H1 (cell line): ENCODE measurements around the gene MAP4K4. TPM values are rescaled to one million over a fixed set of nuclear protein-coding genes. Genes with fewer than 3 reads are reported as not detected.

ENCODE experiments used
- CTCF ChIA-PET: fragments of 300-600 bp; sonication (Branson Sonifier 250); formaldehyde crosslinking; loops from one replicate; lab custom pipeline; 2021; ENCODE audit not compliant: partially characterized antibody; lab: Charles Lee
- POLR2A ChIA-PET: fragments of 300-600 bp; sonication (Branson Sonifier 250); formaldehyde crosslinking; loops from one replicate; lab custom pipeline; 2021; ENCODE audit warnings: inconsistent platforms; ENCODE audit not compliant: partially characterized antibody; lab: Charles Lee
- DNase-seq, 2 experiments: peaks; one replicate each; pipeline versions ENCODE4 v3.0.0 to v3.0.0-alpha.2; 2010 to 2022; ENCODE audit warnings: low spot score in 2 of 2, low read depth in 1 of 2, mixed read lengths in 1 of 2
- FAIRE-seq: peaks from 2 replicates; lab custom pipeline; 2011; peaks lifted over from hg19 to GRCh38; lab: Jason Lieb, UNC
- H2AFZ ChIP-seq: 2 replicates; pipeline ENCODE4 v1.8.1; 2012; ENCODE audit warnings: low read length, inconsistent platforms
- H2AK5ac ChIP-seq: 2 replicates; pipeline ENCODE4 v1.6.1; 2013; ENCODE audit warnings: low read depth, low read length
- H2BK120ac ChIP-seq: replicated peaks from 2 replicates; pipeline ENCODE3; 2013; ENCODE audit warnings: low read depth, low read length, inconsistent platforms
- H2BK12ac ChIP-seq: 2 replicates; pipeline ENCODE4 v1.6.1; 2013; ENCODE audit warnings: low read depth, low read length
- H2BK15ac ChIP-seq: 2 replicates; pipeline ENCODE4 v1.6.1; 2013; ENCODE audit warnings: low read length
- H2BK20ac ChIP-seq: 2 replicates; pipeline ENCODE4 v1.6.1; 2013; ENCODE audit warnings: low read length
- H2BK5ac ChIP-seq: 2 replicates; pipeline ENCODE4 v1.6.1; 2013; ENCODE audit warnings: low read depth, low read length
- H3K14ac ChIP-seq: 2 replicates; pipeline ENCODE4 v1.6.1; 2013; ENCODE audit warnings: inconsistent platforms; ENCODE audit not compliant: insufficient read length
- H3K18ac ChIP-seq: 2 replicates; pipeline ENCODE4 v1.6.1; 2013; ENCODE audit warnings: low read length; ENCODE audit errors: extremely low read depth
- H3K23ac ChIP-seq: 2 replicates; pipeline ENCODE4 v1.6.1; 2013; ENCODE audit warnings: inconsistent platforms; ENCODE audit not compliant: insufficient read length
- H3K23me2 ChIP-seq: 2 replicates; pipeline ENCODE4 v1.6.1; 2013; ENCODE audit warnings: low read depth, low read length
- H3K27ac ChIP-seq: 2 replicates; pipeline ENCODE4 v1.6.1; 2011; ENCODE audit warnings: low read depth, low read length, inconsistent platforms
- H3K27me3 ChIP-seq, 4 experiments: replicated peaks in 1 of 4; 1 replicate in 1 of 4; 2 replicates in 3 of 4; pipeline versions ENCODE4 v1.6.1 to v1.8.1; 2011 to 2013; ENCODE audit warnings: low read length in 3 of 4, mild to moderate bottlenecking in 3 of 4, inconsistent platforms in 2 of 4, mixed read lengths in 2 of 4, moderate library complexity in 1 of 4; ENCODE audit not compliant: control insufficient read depth in 3 of 4, insufficient read depth in 3 of 4; ENCODE audit errors: extremely low read depth in 1 of 4
- H3K36me3 ChIP-seq, 4 experiments: 2 replicates each; pipeline versions ENCODE4 v1.6.1 to v1.8.1; 2011 to 2013; ENCODE audit warnings: mild to moderate bottlenecking in 4 of 4, low read length in 3 of 4, moderate library complexity in 2 of 4, control low read depth in 1 of 4, inconsistent platforms in 1 of 4; ENCODE audit not compliant: insufficient read depth in 4 of 4, control insufficient read depth in 2 of 4
- H3K4ac ChIP-seq: replicated peaks from 2 replicates; pipeline ENCODE3; 2013; ENCODE audit warnings: low read length, low read depth, mixed read lengths, inconsistent platforms; ENCODE audit not compliant: insufficient read length
- H3K4me1 ChIP-seq, 4 experiments: replicated peaks in 1 of 4; 1 replicate in 1 of 4; 2 replicates in 3 of 4; pipeline versions ENCODE4 v1.6.1 to v1.8.1; 2011 to 2013; ENCODE audit warnings: low read length in 3 of 4, inconsistent platforms in 2 of 4, mixed read lengths in 1 of 4; ENCODE audit not compliant: insufficient read depth in 4 of 4, control insufficient read depth in 3 of 4
- H3K4me2 ChIP-seq, 2 experiments: 2 replicates each; pipeline versions ENCODE4 v1.6.1 to v1.8.1; 2011 to 2013; ENCODE audit warnings: low read depth in 2 of 2, low read length in 2 of 2, control low read depth in 1 of 2, inconsistent platforms in 1 of 2, mild to moderate bottlenecking in 1 of 2; ENCODE audit not compliant: insufficient read depth in 1 of 2
- H3K4me3 ChIP-seq, 4 experiments: fragments of 200-600, 300-600 bp in 1 of 4; sonication (generic), shearing (Covaris generic), sonication (Bioruptor Twin) in 1 of 4; 2 replicates each; pipeline versions ENCODE4 v1.5.1 to v1.8.1; 2011 to 2016; ENCODE audit warnings: low read length in 4 of 4, low read depth in 3 of 4, control low read depth in 2 of 4, inconsistent platforms in 2 of 4, mild to moderate bottlenecking in 2 of 4, mixed read lengths in 1 of 4, moderate library complexity in 1 of 4; ENCODE audit not compliant: insufficient read depth in 2 of 4; ENCODE audit errors: extremely low read depth in 1 of 4
- H3K56ac ChIP-seq: replicated peaks from 2 replicates; pipeline ENCODE3; 2013; ENCODE audit warnings: low read depth, mild to moderate bottlenecking, mixed read lengths, low read length, inconsistent platforms; ENCODE audit not compliant: insufficient read length
- H3K79me1 ChIP-seq: 2 replicates; pipeline ENCODE4 v1.6.1; 2013; ENCODE audit warnings: low read depth, low read length, control low read depth
- H3K79me2 ChIP-seq, 2 experiments: 2 replicates each; pipeline versions ENCODE4 v1.6.1 to v1.8.1; 2012 to 2013; ENCODE audit warnings: low read length in 2 of 2, mild to moderate bottlenecking in 2 of 2, inconsistent platforms in 1 of 2; ENCODE audit not compliant: insufficient read depth in 2 of 2, control insufficient read depth in 1 of 2
- H3K9ac ChIP-seq, 4 experiments: replicated peaks in 1 of 4; 1 replicate in 1 of 4; 2 replicates in 3 of 4; pipeline versions ENCODE4 v1.6.1 to v1.8.1; 2011 to 2013; ENCODE audit warnings: low read depth in 3 of 4, low read length in 3 of 4, control low read depth in 2 of 4, mild to moderate bottlenecking in 2 of 4, moderate library complexity in 2 of 4, inconsistent platforms in 1 of 4; ENCODE audit errors: extremely low read depth in 1 of 4
- H3K9me3 ChIP-seq, 2 experiments: 2 replicates each; pipeline versions ENCODE4 v1.6.1 to v1.8.1; 2012 to 2013; ENCODE audit warnings: mild to moderate bottlenecking in 2 of 2, moderate library complexity in 2 of 2, control low read depth in 1 of 2, inconsistent platforms in 1 of 2, low read depth in 1 of 2, low read length in 1 of 2, mixed read lengths in 1 of 2; ENCODE audit not compliant: insufficient read depth in 2 of 2
- H4K20me1 ChIP-seq, 2 experiments: replicated peaks in 1 of 2; 2 replicates each; pipeline versions ENCODE3 to v1.8.1; 2011 to 2013; ENCODE audit warnings: inconsistent platforms in 2 of 2, low read length in 2 of 2, mild to moderate bottlenecking in 1 of 2; ENCODE audit not compliant: insufficient read depth in 2 of 2, control insufficient read depth in 1 of 2
- H4K5ac ChIP-seq: 2 replicates; pipeline ENCODE4 v1.6.1; 2013; ENCODE audit warnings: low read length, low read depth, mixed read lengths, inconsistent platforms; ENCODE audit not compliant: insufficient read length
- H4K8ac ChIP-seq: 2 replicates; pipeline ENCODE4 v1.8.0; 2013; ENCODE audit warnings: mild to moderate bottlenecking, moderate library complexity, low read length, inconsistent platforms; ENCODE audit not compliant: insufficient read depth; ENCODE audit errors: extremely low read depth
- H4K91ac ChIP-seq: replicated peaks from 2 replicates; pipeline ENCODE3; 2013; ENCODE audit warnings: low read length, mixed read lengths, inconsistent platforms; ENCODE audit not compliant: insufficient read length
- CTBP2 ChIP-seq: IDR thresholded peaks from 2 replicates; pipeline ENCODE4 v1.7.0; 2011; ENCODE audit warnings: borderline replicate concordance, mild to moderate bottlenecking, moderate library complexity, mixed read lengths, low read length; ENCODE audit not compliant: insufficient read depth, insufficient read length
- EGR1 ChIP-seq: IDR thresholded peaks from 2 replicates; pipeline ENCODE4 v1.6.1; 2011; ENCODE audit warnings: low read depth, low read length, borderline replicate concordance
- MAFK ChIP-seq: IDR thresholded peaks from 2 replicates; pipeline ENCODE4 v1.6.1; 2012; ENCODE audit warnings: low read depth, mild to moderate bottlenecking, improper control_type of control experiment, low read length
- NANOG ChIP-seq: IDR thresholded peaks from 2 replicates; pipeline ENCODE4 v1.6.1; 2011; ENCODE audit warnings: low read length, low read depth, mild to moderate bottlenecking, inconsistent platforms; ENCODE audit not compliant: insufficient read depth, poor library complexity, severe bottlenecking
- PHF8 ChIP-seq: fragments of 200-600 bp; sonication (generic); conservative IDR thresholded peaks from 2 replicates; pipeline ENCODE4 v1.7.1; 2012; ENCODE audit warnings: low read depth, mild to moderate bottlenecking, inconsistent platforms, low read length, moderate library complexity
- RFX5 ChIP-seq: IDR thresholded peaks from 2 replicates; pipeline ENCODE4 v1.6.1; 2011; ENCODE audit warnings: low read depth, low read length, improper control_type of control experiment, borderline replicate concordance
- SP4 ChIP-seq: IDR thresholded peaks from 2 replicates; pipeline ENCODE4 v1.6.1; 2012; ENCODE audit warnings: low read length, inconsistent platforms
- TEAD4 ChIP-seq: IDR thresholded peaks from 2 replicates; pipeline ENCODE4 v1.6.1; 2012; ENCODE audit warnings: low read depth, low read length, inconsistent platforms, mixed read lengths
- WGBS, 2 experiments: shearing (Covaris generic) in 1 of 2; methylation state at CpG; one replicate each; pipeline versions ENCODE4 v1.1.6 to v1.1.7; 2013 to 2015; ENCODE audit warnings: low lambda C conversion rate in 2 of 2, mixed read lengths in 2 of 2, inconsistent platforms in 1 of 2, low coverage in 1 of 2, missing lambda C conversion rate in 1 of 2; ENCODE audit not compliant: insufficient replicate concordance in 2 of 2, insufficient coverage in 1 of 2, insufficient read length in 1 of 2; ENCODE audit errors: extremely low coverage in 1 of 2, missing lambda C conversion rate in 1 of 2; 5-methylcytosine and 5-hydroxymethylcytosine counted together
- polyA plus RNA-seq, 7 experiments: library from polyadenylated mRNA; depleted of rRNA in 3 of 7; stranded (reverse) in 5 of 7; unstranded in 2 of 7; fragments of >200 nt in 5 of 7; fragments of 200-250 nt in 2 of 7; gene quantifications; 1 replicate in 5 of 7; 2 replicates in 1 of 7; 4 replicates in 1 of 7; pipeline versions ENCODE4 v1.2.1 to v1.2.3, GENCODE V29; 2011 to 2013; ENCODE audit warnings: missing spikeins in 2 of 7, mixed read lengths in 2 of 7
- total RNA-seq: library from RNA; stranded (reverse); fragmentation: NEBNext Ultra II Directional; extraction: Animal tissue kit (Norgen Biotek cat#: 25700); gene quantifications from 2 replicates; pipeline ENCODE4 v1.2.1, GENCODE V29; 2021

Gene MAP4K4
- total and polyA plus RNA-seq, 2 of the 8 experiments (the other 6 are each of a cell fraction or from before 2014, with no cell fraction given) = 53.2 to 138 TPM

DNA sequence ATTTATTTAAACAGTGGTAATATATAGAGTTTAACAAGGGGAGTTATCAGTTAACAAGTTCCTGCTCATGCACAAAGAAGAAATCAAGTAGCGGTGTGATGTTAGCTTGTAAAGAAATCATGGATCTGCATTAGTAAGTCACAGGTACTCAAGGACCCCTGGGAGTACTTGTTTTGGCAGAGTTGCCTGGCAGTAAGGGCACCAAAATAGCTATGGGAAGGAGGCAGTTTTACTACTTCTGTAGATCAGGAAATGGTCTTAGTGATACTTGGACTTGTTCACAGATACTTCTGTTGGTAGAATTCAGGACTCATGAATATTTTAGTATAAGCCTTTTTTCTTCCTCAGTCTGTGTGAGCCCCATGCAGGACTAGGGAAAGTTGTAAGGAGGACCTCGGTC, 186.9 kb downstream of the MAP4K4 start:
- POLR2A ChIA-PET = no interaction called here
- DNase-seq = no peak
- no peak overlapping the region for H4K91ac ChIP-seq
- no peak overlapping the region for H3K14ac ChIP-seq
- no peak overlapping the region for H3K18ac ChIP-seq
- no peak overlapping the region for H2BK120ac ChIP-seq
- H2BK15ac ChIP-seq = no peak overlapping the region
- no peak overlapping the region for H2BK20ac ChIP-seq
- H3K36me3 ChIP-seq = peaks cover 4 to 59% (median 29%) of the 10 kb centered on the region in 4 experiments; a peak in 7 of 8 replicates
- H2AK5ac ChIP-seq = no peak overlapping the region
- H3K4me3 ChIP-seq = no peak overlapping the region
- H4K8ac ChIP-seq = no peak overlapping the region
- no peak overlapping the region for H2BK12ac ChIP-seq
- H3K79me2 ChIP-seq = no peaks in the 10 kb centered on the region
- no peak overlapping the region for H3K4ac ChIP-seq
- H3K4me2 ChIP-seq = no peak overlapping the region
- H3K79me1 ChIP-seq = 0 out of 2 replicates have a peak, but pooled peaks cover 2% of the 10 kb centered on the region
- no peak for FAIRE-seq
- no peak for TF ChIP-seq RFX5
- no peak for TF ChIP-seq NANOG
- TF ChIP-seq SP4 = no peak
- TF ChIP-seq TEAD4 = no peak
- no peak for TF ChIP-seq MAFK
- no peak for TF ChIP-seq PHF8
- no peak for TF ChIP-seq EGR1
- TF ChIP-seq CTBP2 = no peak
- WGBS, 2 experiments = 93% methylated on average over 2 of the region's 2 CpGs; no CpG with 5 or more reads in 1 of the 2 experiments
- no peak overlapping the region for H3K9ac ChIP-seq
- H3K4me1 ChIP-seq = no peaks in the 10 kb centered on the region
- H2AFZ ChIP-seq = no peak overlapping the region
- CTCF ChIA-PET = interaction anchor here (0.6 to 3.7 kb wide), 49 partner anchors 9 to 567 kb away, joined by 3 to 20 read pairs (median 4); no protein-coding TSS in a partner anchor
- no peak overlapping the region for H3K23ac ChIP-seq
- H3K23me2 ChIP-seq = no peaks in the 10 kb centered on the region
- no peaks in the 10 kb centered on the region for H4K20me1 ChIP-seq
- H3K27ac ChIP-seq = no peak overlapping the region
- H3K27me3 ChIP-seq = no peaks in the 10 kb centered on the region
- H4K5ac ChIP-seq = no peak overlapping the region
- H2BK5ac ChIP-seq = no peak overlapping the region
- 0 out of 4 replicates have a peak, but pooled peaks cover 0 to 2% of the 10 kb centered on the region in 2 experiments for H3K9me3 ChIP-seq
- no peak overlapping the region for H3K56ac ChIP-seq
